ENCODE data around the gene NLRP10.

The NLRP10 gene, protein sequence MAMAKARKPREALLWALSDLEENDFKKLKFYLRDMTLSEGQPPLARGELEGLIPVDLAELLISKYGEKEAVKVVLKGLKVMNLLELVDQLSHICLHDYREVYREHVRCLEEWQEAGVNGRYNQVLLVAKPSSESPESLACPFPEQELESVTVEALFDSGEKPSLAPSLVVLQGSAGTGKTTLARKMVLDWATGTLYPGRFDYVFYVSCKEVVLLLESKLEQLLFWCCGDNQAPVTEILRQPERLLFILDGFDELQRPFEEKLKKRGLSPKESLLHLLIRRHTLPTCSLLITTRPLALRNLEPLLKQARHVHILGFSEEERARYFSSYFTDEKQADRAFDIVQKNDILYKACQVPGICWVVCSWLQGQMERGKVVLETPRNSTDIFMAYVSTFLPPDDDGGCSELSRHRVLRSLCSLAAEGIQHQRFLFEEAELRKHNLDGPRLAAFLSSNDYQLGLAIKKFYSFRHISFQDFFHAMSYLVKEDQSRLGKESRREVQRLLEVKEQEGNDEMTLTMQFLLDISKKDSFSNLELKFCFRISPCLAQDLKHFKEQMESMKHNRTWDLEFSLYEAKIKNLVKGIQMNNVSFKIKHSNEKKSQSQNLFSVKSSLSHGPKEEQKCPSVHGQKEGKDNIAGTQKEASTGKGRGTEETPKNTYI

DNA sequence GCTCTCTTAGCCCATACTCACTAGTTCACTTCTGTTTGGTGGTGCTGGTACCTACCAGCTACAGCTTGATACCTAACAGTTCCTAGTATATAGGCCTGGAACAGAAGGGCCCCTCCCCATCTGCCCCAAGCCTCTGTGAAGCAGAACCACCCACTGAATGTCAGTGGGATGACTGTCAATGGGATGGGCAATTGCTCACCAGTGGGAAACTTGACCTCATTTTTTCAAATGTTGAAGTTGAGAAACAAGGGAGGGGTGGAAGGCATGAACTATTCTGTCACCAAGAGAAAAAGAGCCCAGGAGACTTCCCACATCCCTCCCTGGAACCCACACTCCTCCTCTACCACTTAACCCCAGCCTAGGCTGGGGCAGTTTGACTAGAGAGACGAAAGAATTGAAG, at the start of gene NLRP10:
TSS of gene NLRP10 (minus strand) at position 62 of the 400 bp plus-strand sequence. CDS start 1,952 bp downstream, outside the sequence.
- no peak for TF ChIP-seq ZFX (IDR thresholded peaks at IDR 0.05; ENCODE audit: borderline replicate concordance)
- TF ChIP-seq, protein P1, sequence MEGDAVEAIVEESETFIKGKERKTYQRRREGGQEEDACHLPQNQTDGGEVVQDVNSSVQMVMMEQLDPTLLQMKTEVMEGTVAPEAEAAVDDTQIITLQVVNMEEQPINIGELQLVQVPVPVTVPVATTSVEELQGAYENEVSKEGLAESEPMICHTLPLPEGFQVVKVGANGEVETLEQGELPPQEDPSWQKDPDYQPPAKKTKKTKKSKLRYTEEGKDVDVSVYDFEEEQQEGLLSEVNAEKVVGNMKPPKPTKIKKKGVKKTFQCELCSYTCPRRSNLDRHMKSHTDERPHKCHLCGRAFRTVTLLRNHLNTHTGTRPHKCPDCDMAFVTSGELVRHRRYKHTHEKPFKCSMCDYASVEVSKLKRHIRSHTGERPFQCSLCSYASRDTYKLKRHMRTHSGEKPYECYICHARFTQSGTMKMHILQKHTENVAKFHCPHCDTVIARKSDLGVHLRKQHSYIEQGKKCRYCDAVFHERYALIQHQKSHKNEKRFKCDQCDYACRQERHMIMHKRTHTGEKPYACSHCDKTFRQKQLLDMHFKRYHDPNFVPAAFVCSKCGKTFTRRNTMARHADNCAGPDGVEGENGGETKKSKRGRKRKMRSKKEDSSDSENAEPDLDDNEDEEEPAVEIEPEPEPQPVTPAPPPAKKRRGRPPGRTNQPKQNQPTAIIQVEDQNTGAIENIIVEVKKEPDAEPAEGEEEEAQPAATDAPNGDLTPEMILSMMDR (IDR thresholded peaks at IDR 0.05) = no peak
- H3K27ac ChIP-seq = no peak within 1 kb of the TSS

DNA sequence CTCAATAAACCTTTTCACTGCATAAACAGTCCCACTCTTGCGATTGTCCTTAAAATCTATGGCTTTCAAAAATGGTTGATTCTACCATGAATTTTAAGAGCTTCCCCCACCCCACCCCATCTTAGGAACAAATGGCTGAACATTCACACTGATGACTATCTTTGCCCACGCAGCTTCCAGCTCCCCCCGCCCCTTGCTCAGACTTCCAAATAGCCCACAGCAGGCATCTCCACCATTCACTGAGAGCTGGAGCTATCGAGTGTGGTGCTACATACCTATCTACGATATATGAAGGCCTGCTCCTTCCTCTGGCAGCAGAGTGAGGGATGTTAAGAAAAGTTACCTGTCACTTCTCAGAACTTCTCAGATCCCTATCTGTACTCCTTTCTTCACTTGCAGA, 48.6 kb upstream of the NLRP10 start:
- H3K27ac ChIP-seq = no peak overlapping the region
- TF ChIP-seq ZFX (IDR thresholded peaks at IDR 0.05; ENCODE audit: borderline replicate concordance) = no peak
- TF ChIP-seq, protein P1 (IDR thresholded peaks at IDR 0.05) = no peak

DNA sequence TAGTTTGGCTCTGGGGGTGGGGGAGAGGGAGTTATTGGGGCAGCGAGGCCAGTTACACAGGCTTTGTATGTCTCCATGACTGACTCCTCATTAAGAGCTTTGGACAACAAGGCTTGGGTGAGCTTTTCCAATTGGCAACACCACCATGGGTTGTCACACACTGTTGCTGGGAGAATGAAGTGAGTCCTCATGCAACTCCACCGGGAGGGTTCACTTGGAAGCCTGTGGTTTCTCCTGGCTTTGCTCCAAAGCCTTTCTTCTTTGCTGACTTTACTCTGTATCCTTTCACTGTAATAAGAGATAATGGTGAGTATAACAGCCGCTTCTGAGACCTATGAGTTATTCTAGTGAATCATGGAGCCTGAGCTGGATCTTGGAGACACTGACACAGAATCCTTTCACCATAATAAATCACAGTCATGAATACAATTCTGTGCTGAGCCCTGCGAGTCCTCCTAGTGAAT, 46.8 kb upstream of the NLRP10 start:
- TF ChIP-seq ZFX (IDR thresholded peaks at IDR 0.05; ENCODE audit: borderline replicate concordance) = no peak
- H3K27ac ChIP-seq = no peak overlapping the region

DNA sequence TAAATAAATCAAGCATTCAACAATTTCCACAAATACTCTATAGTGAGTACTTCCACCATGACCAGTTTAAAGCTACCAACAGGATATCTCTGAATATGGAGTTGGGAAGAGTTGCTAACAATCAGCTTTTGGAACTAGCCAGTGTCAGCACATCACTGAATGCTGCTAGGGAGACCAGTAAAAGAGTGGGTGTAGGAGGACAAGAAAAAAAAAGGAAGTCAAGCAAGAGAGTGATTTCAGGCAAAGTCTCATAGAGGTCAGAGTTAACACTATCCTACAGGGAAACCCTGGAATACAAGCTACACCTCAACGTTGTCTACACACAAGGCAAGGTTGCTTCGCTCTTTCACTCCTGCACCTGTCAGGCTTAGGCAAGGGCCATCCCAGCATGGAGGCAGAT, 46.1 kb upstream of the NLRP10 start:
- TF ChIP-seq, protein P1 (IDR thresholded peaks at IDR 0.05) = no peak
- no peak for TF ChIP-seq ZFX (IDR thresholded peaks at IDR 0.05; ENCODE audit: borderline replicate concordance)
- H3K27ac ChIP-seq = no peak overlapping the region

DNA sequence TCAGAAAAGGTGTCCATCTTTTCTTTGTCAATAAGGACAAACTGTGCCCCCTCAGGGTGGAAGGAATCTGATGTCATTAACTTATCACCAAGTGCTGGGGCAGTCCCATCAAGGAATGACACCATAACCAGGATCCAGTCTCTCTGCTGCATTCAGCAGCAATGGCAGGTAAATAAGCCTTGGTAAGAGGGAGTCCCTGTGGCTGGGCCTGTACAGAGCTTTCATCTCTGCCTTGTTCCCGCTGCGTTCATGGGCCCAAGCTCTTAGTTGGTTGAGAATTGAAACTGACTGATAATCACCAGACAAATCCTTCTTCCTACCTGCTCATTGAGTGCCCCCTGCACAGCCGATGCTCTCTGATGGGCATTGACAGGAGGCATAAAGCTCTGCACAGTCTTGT, 44.6 kb upstream of the NLRP10 start:
- H3K27ac ChIP-seq = no peak overlapping the region
- no peak for TF ChIP-seq ZFX (IDR thresholded peaks at IDR 0.05; ENCODE audit: borderline replicate concordance)
- TF ChIP-seq, protein P1 (IDR thresholded peaks at IDR 0.05) = no peak

DNA sequence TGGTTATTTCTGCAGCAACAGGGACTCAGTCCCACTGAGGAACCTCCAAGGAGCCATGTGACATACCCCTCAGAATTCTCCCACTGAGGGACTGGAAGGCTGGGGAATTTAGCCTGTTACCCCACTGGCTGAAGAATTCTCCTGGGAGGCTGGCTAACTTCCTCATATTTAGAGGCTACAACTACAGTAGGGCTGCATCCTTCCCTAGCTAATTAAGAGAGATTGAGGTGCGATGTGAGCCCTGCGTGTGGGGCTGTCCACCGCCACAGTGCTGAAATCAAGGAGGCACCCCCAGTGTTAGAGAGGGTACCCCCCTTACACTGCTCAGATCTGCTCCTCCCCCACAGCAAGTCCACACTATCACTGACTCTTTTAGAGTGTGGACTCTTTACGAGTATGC, 43.0 kb upstream of the NLRP10 start:
- TF ChIP-seq, protein P1 (IDR thresholded peaks at IDR 0.05) = no peak
- TF ChIP-seq ZFX (IDR thresholded peaks at IDR 0.05; ENCODE audit: borderline replicate concordance) = no peak
- no peak overlapping the region for H3K27ac ChIP-seq

DNA sequence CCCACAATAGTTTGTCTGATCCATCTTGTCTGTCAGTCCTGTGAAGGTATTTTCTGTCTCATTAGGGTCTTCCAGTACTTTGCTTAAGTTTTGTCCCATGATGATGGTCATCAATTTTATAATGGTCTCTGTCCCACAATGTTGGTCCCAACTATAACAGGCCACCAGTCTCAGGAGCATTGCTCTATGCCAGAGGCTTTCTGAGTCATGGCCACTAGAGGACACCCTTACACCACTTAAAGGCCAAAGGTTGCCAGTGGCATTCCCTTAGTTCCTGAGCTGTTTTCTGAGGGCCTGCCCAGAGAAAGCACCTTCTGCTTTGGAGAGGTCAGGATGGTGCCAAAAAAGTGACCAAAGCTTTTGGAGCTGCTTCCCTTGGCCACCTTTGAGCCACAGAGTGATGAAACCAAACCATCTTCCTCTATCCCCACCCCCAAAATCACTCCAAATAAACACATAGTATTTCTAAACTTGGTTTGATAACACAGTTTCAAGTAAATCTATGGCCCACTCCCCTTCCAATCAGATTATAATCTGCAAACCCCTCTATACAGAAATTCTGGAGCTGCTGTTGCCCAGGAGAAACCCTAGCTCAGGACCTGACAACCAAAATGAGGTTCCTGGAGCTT, 41.2 kb upstream of the NLRP10 start:
- no peak for TF ChIP-seq ZFX (IDR thresholded peaks at IDR 0.05; ENCODE audit: borderline replicate concordance)
- TF ChIP-seq, protein P1 (IDR thresholded peaks at IDR 0.05) = peak; percentile 87
- no peak overlapping the region for H3K27ac ChIP-seq
